ENCODE results near the gene CACNA1I. TPM values are rescaled to one million over a fixed set of nuclear protein-coding genes. Genes with fewer than 3 reads are reported as not detected.

CACNA1I gene
- total RNA-seq, 4 donors from 2014 or later: 0.16 to 0.57 (median 0.20) TPM

DNA sequence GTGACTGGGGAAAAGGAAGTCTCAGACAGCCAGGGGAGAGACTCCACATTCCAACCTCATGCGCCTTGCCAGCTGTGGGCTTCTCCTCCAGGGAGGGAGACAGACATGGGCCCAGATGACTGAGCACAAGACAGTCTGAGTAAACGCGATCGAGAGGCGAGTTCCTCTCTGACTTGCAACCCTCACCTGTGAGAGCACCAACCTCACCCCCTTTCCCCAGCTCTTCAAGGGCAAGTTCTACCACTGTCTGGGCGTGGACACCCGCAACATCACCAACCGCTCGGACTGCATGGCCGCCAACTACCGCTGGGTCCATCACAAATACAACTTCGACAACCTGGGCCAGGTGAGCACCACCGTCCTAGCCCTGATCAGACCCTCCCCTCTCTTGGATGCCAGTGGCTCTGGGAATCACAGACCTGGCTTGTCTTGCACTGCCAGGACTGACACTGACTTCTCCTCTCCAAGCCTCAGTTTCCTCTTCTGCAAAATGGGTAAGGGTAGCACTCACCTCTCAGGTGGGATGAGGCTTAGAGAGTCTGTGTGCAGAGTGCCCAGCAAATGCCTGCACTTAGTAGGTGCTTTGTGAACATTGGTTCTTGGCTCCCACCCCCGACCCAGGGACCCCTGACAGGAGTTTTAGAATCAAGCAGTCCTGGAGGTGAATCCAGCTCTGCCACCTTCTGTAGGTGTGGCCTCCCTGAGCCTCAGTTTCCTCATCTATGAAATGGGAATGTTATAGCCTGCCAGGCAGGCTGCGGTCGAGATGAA lies 95.3 kb downstream of the CACNA1I start:
- TF ChIP-seq CTCF (IDR thresholded peaks at IDR 0.05; ENCODE audit: low read depth): no peak

GRCh38 chr22:39666495-39666894 lies 95.9 kb downstream of the CACNA1I start:
- no peak for TF ChIP-seq CTCF (IDR thresholded peaks at IDR 0.05; ENCODE audit: low read depth)

- no peak for TF ChIP-seq CTCF (IDR thresholded peaks at IDR 0.05; ENCODE audit: low read depth)
These were observed 96.4 kb downstream of the CACNA1I start for GRCh38 chr22:39666926-39667325.

DNA sequence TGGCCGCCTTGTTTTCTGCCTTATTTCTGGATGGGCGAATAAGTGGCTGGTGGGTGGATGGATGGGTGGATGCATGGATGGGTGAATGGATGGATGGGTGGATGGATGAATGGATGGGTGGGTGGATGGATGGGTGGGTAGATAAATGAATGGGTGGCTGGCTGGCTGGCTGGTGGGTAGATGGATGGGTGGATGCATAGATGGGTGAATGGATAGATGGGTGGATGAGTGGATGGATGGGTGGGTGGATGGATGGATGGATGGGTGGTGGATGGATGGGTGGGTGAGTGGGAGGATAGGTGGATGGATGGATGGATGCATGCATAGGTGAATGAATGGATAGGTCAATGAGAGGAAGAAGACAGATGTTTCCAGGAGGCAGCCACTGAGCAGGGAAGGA lies 98.9 kb downstream of the CACNA1I start:
- TF ChIP-seq CTCF (IDR thresholded peaks at IDR 0.05; ENCODE audit: low read depth): no peak

DNA sequence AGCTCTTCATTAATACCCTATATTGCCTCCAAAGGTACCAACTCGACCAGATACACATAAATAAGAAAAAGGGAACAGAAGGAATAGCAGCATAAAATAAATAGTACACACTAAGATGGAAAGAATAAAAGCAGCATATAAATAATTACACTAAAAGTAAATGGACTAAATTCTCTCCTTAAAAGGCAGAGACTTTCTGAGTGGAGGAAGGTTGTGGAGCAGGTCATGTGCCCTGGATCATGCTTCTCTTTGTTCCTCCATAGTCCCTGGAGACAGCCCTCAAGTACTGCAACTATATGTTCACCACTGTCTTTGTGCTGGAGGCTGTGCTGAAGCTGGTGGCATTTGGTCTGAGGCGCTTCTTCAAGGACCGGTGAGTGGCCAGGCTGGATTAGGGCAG lies 101.4 kb downstream of the CACNA1I start:
- no peak for TF ChIP-seq CTCF (IDR thresholded peaks at IDR 0.05; ENCODE audit: low read depth)

GRCh38 chr22:39674536-39674935 lies 104.0 kb downstream of the CACNA1I start:
- no peak for TF ChIP-seq CTCF (IDR thresholded peaks at IDR 0.05; ENCODE audit: low read depth)

- TF ChIP-seq CTCF (IDR thresholded peaks at IDR 0.05; ENCODE audit: low read depth): no peak
These were observed 105.4 kb downstream of the CACNA1I start for GRCh38 chr22:39675947-39676346.
